HEK293 (cell line): Measurements from ENCODE around the gene ACOT7.

Experiments used
- EGR2 ChIP-seq: fragments of 450-650 bp; formaldehyde crosslinking; IDR thresholded peaks from 2 replicates; pipeline ENCODE4 v1.5.1; 2016; ENCODE audit warnings: low read depth, missing biosample characterization, missing genetic modification characterization
- GLIS1 ChIP-seq: fragments of 450-650 bp; formaldehyde crosslinking; IDR thresholded peaks from 2 replicates; pipeline ENCODE4 v1.5.1; 2016; ENCODE audit warnings: missing biosample characterization, missing genetic modification characterization
- GLIS2 ChIP-seq: fragments of 450-650 bp; formaldehyde crosslinking; IDR thresholded peaks from 2 replicates; pipeline ENCODE4 v1.5.1; 2016; ENCODE audit warnings: missing biosample characterization, missing genetic modification characterization
- HIC1 ChIP-seq: fragments of 450-650 bp; formaldehyde crosslinking; IDR thresholded peaks from 2 replicates; pipeline ENCODE4 v1.5.1; 2016; ENCODE audit warnings: missing biosample characterization, missing genetic modification characterization
- KLF17 ChIP-seq: fragments of 450-650 bp; formaldehyde crosslinking; IDR thresholded peaks from 2 replicates; pipeline ENCODE4 v1.5.1; 2016; ENCODE audit warnings: missing biosample characterization, missing genetic modification characterization
- OSR2 ChIP-seq: fragments of 450-650 bp; formaldehyde crosslinking; IDR thresholded peaks from 2 replicates; pipeline ENCODE4 v1.5.1; 2016; ENCODE audit warnings: missing biosample characterization, missing genetic modification characterization
- PRDM6 ChIP-seq: fragments of 450-650 bp; formaldehyde crosslinking; IDR thresholded peaks from 2 replicates; pipeline ENCODE4 v1.5.1; 2017; ENCODE audit warnings: missing biosample characterization, missing genetic modification characterization
- SP2 ChIP-seq: fragments of 450-650 bp; formaldehyde crosslinking; IDR thresholded peaks from 2 replicates; pipeline ENCODE4 v1.5.1; 2016; ENCODE audit warnings: missing biosample characterization, missing genetic modification characterization
- SP7 ChIP-seq: fragments of 450-650 bp; formaldehyde crosslinking; IDR thresholded peaks from 2 replicates; pipeline ENCODE4 v1.5.1; 2016; ENCODE audit warnings: missing biosample characterization, missing genetic modification characterization
- ZBTB10 ChIP-seq: fragments of 450-650 bp; formaldehyde crosslinking; IDR thresholded peaks from 2 replicates; pipeline ENCODE4 v1.5.1; 2016; ENCODE audit warnings: missing biosample characterization, missing genetic modification characterization
- ZBTB20 ChIP-seq: fragments of 450-650 bp; formaldehyde crosslinking; IDR thresholded peaks from 2 replicates; pipeline ENCODE4 v1.5.1; 2016; ENCODE audit warnings: missing biosample characterization, missing genetic modification characterization
- ZBTB21 ChIP-seq: fragments of 450-650 bp; formaldehyde crosslinking; IDR thresholded peaks from 2 replicates; pipeline ENCODE4 v1.5.1; 2017; ENCODE audit warnings: missing biosample characterization, missing genetic modification characterization
- ZBTB7A ChIP-seq: fragments of 450-650 bp; formaldehyde crosslinking; IDR thresholded peaks from 2 replicates; pipeline ENCODE4 v1.5.1; 2016; ENCODE audit warnings: low read depth, missing biosample characterization, missing genetic modification characterization
- ZFHX2 ChIP-seq: fragments of 450-650 bp; formaldehyde crosslinking; conservative IDR thresholded peaks from 2 replicates; pipeline ENCODE4 v1.5.1; 2016; ENCODE audit warnings: missing biosample characterization, missing genetic modification characterization
- ZNF114 ChIP-seq: fragments of 450-650 bp; formaldehyde crosslinking; IDR thresholded peaks from 2 replicates; pipeline ENCODE4 v1.5.0; 2017; ENCODE audit warnings: missing biosample characterization, missing genetic modification characterization
- ZNF132 ChIP-seq: fragments of 450-650 bp; formaldehyde crosslinking; IDR thresholded peaks from 2 replicates; pipeline ENCODE4 v1.5.1; 2017; ENCODE audit warnings: missing biosample characterization, missing genetic modification characterization, borderline replicate concordance
- ZNF146 ChIP-seq: fragments of 450-650 bp; formaldehyde crosslinking; IDR thresholded peaks from 2 replicates; pipeline ENCODE4 v1.5.1; 2016; ENCODE audit warnings: missing biosample characterization, missing genetic modification characterization
- ZNF16 ChIP-seq: fragments of 450-650 bp; formaldehyde crosslinking; IDR thresholded peaks from 2 replicates; pipeline ENCODE4 v1.5.1; 2016; ENCODE audit warnings: low read depth, missing biosample characterization, missing genetic modification characterization
- ZNF18 ChIP-seq: fragments of 450-650 bp; formaldehyde crosslinking; IDR thresholded peaks from 2 replicates; pipeline ENCODE4 v1.5.1; 2016; ENCODE audit warnings: missing biosample characterization, missing genetic modification characterization
- ZNF266 ChIP-seq: fragments of 450-650 bp; formaldehyde crosslinking; IDR thresholded peaks from 2 replicates; pipeline ENCODE4 v1.5.1; 2016; ENCODE audit warnings: missing biosample characterization, missing genetic modification characterization, low read depth
- ZNF366 ChIP-seq: fragments of 450-650 bp; formaldehyde crosslinking; conservative IDR thresholded peaks from 2 replicates; pipeline ENCODE4 v1.5.1; 2016; ENCODE audit warnings: missing biosample characterization, missing genetic modification characterization
- ZNF394 ChIP-seq: fragments of 450-650 bp; formaldehyde crosslinking; IDR thresholded peaks from 2 replicates; pipeline ENCODE4 v1.5.1; 2016; ENCODE audit warnings: missing biosample characterization, missing genetic modification characterization, mild to moderate bottlenecking, moderate library complexity, borderline replicate concordance
- ZNF416 ChIP-seq: fragments of 450-650 bp; formaldehyde crosslinking; IDR thresholded peaks from 2 replicates; pipeline ENCODE4 v1.5.1; 2016; ENCODE audit warnings: missing biosample characterization, missing genetic modification characterization
- ZNF514 ChIP-seq: fragments of 450-650 bp; formaldehyde crosslinking; IDR thresholded peaks from 2 replicates; pipeline ENCODE4 v1.5.1; 2016; ENCODE audit warnings: missing biosample characterization, missing genetic modification characterization
- ZNF544 ChIP-seq: fragments of 450-650 bp; formaldehyde crosslinking; IDR thresholded peaks from 2 replicates; pipeline ENCODE4 v1.5.0; 2017; ENCODE audit warnings: missing biosample characterization, missing genetic modification characterization
- ZNF580 ChIP-seq: fragments of 450-650 bp; formaldehyde crosslinking; IDR thresholded peaks from 2 replicates; pipeline ENCODE4 v1.5.1; 2016; ENCODE audit warnings: missing biosample characterization, missing genetic modification characterization
- ZNF600 ChIP-seq: fragments of 450-650 bp; formaldehyde crosslinking; IDR thresholded peaks from 2 replicates; pipeline ENCODE4 v1.5.1; 2016; ENCODE audit warnings: missing biosample characterization, missing genetic modification characterization
- ZNF623 ChIP-seq: fragments of 450-650 bp; formaldehyde crosslinking; IDR thresholded peaks from 2 replicates; pipeline ENCODE4 v1.5.1; 2016; ENCODE audit warnings: missing biosample characterization, missing genetic modification characterization
- ZNF629 ChIP-seq: fragments of 450-650 bp; formaldehyde crosslinking; IDR thresholded peaks from 2 replicates; pipeline ENCODE4 v1.5.1; 2017; ENCODE audit warnings: missing biosample characterization, missing genetic modification characterization
- ZNF701 ChIP-seq: fragments of 450-650 bp; formaldehyde crosslinking; IDR thresholded peaks from 2 replicates; pipeline ENCODE4 v1.5.1; 2016; ENCODE audit warnings: missing biosample characterization, missing genetic modification characterization

The ACOT7 gene

GRCh38 chr1:6385488-6386191 lies 7.9 kb downstream of the ACOT7 start (continued):
- no peak for TF ChIP-seq HIC1 (tag by site-specific recombination)
- no peak for TF ChIP-seq ZNF16 (tag by site-specific recombination)
- no peak for TF ChIP-seq ZNF416 (tag by site-specific recombination)
- TF ChIP-seq ZNF544, result no peak
- no peak for TF ChIP-seq GLIS2 (tag by site-specific recombination)
- TF ChIP-seq ZNF701 (tag by site-specific recombination), result no peak
- TF ChIP-seq ZNF366 (tag by site-specific recombination), result no peak
- peak; percentile 76 for TF ChIP-seq GLIS1 (tag by site-specific recombination)
- TF ChIP-seq ZNF266 (tag by site-specific recombination), result no peak
- TF ChIP-seq SP7, result no peak
- peak; percentile 56 for TF ChIP-seq KLF17 (tag by site-specific recombination)
- peak; percentile 39; the same call in 1 of the 2 replicates for TF ChIP-seq EGR2 (tag by site-specific recombination)
- TF ChIP-seq ZNF623 (tag by site-specific recombination), result no peak
- TF ChIP-seq ZNF580 (tag by site-specific recombination), result no peak
- no peak for TF ChIP-seq ZBTB10 (tag by site-specific recombination)
- TF ChIP-seq ZNF629, result peak; percentile 91
- 0 out of 2 replicates have a peak, but pooled peaks have one; percentile 17 for TF ChIP-seq OSR2
- no peak for TF ChIP-seq ZNF114
- TF ChIP-seq SP2 (tag by site-specific recombination), result peak; percentile 8; the same call in 1 of the 2 replicates
- peak; percentile 53; the same call in 1 of the 2 replicates for TF ChIP-seq ZNF18 (tag by site-specific recombination)
- TF ChIP-seq ZNF394 (tag by site-specific recombination), result no peak
- TF ChIP-seq ZNF132 (tag by site-specific recombination), result no peak
- no peak for TF ChIP-seq ZNF146 (tag by site-specific recombination)
- no peak for TF ChIP-seq ZBTB20 (tag by site-specific recombination)
- TF ChIP-seq ZFHX2 (tag by site-specific recombination), result peak; percentile 27; the same call in 1 of the 2 replicates
- TF ChIP-seq ZBTB7A, result no peak
- TF ChIP-seq ZNF514, result no peak
- no peak for TF ChIP-seq ZNF600 (tag by site-specific recombination)
- TF ChIP-seq ZBTB21, result peak; percentile 72
- no peak for TF ChIP-seq PRDM6 (tag by site-specific recombination)
